Astrocyte of the cerebellum (primary cell): Measurements from ENCODE around the gene MYCN.

Source experiments
- DNase-seq: peaks from one replicate; pipeline ENCODE4 v3.0.0-alpha.2; 2011; ENCODE audit warnings: low read depth
- H3K4me3 ChIP-seq: 2 replicates; pipeline ENCODE4 v1.5.1; 2011; ENCODE audit warnings: mild to moderate bottlenecking, low read depth, low read length, moderate library complexity
- in situ Hi-C: cut with HindIII; loops from 2 replicates; pipeline ENCODE4 v1.10.0; 2017; ENCODE audit warnings: low sequenced_read_pairs
- TF ChIP-seq, protein P1 (sequence below): IDR thresholded peaks from 2 replicates; pipeline ENCODE4 v1.5.1; 2012; ENCODE audit warnings: low read length, low read depth, moderate library complexity, mild to moderate bottlenecking; ENCODE audit errors: missing control alignments

Gene MYCN

DNA sequence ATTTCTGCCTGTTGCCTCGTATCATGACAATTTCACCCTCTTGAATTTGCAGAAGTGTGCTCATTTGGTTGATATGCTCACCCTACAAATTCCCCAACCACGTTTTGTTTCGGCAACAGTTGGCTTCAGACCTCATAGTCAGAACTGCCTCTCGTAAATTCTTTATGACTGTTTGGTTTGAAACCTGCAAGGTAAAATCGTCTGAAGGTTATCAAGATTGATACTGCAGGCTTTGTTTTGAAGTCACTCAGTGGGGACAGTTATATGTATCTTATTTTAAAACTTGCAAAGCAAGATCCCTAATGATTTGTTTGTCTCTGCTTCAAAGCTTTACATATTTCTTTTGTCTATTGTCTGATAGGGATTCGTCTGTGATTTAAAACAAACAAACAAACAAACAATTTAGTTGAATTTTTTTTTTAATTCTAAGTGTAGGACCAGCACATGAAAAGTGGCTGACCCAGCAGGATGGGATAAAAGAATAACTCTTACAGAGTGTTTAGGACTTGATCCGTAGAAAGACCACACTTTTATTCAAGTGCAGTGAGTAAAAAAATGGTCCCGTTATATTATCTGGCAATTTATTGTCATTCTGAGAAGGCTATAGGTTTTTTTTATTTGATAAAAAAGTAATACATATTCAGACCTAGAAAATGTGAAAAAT lies 45.7 kb upstream of the MYCN start:
- TF ChIP-seq, protein P1, sequence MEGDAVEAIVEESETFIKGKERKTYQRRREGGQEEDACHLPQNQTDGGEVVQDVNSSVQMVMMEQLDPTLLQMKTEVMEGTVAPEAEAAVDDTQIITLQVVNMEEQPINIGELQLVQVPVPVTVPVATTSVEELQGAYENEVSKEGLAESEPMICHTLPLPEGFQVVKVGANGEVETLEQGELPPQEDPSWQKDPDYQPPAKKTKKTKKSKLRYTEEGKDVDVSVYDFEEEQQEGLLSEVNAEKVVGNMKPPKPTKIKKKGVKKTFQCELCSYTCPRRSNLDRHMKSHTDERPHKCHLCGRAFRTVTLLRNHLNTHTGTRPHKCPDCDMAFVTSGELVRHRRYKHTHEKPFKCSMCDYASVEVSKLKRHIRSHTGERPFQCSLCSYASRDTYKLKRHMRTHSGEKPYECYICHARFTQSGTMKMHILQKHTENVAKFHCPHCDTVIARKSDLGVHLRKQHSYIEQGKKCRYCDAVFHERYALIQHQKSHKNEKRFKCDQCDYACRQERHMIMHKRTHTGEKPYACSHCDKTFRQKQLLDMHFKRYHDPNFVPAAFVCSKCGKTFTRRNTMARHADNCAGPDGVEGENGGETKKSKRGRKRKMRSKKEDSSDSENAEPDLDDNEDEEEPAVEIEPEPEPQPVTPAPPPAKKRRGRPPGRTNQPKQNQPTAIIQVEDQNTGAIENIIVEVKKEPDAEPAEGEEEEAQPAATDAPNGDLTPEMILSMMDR: no peak
- no peak for DNase-seq
- no peak overlapping the region for H3K4me3 ChIP-seq
- in situ Hi-C loops: no loop called here

DNA sequence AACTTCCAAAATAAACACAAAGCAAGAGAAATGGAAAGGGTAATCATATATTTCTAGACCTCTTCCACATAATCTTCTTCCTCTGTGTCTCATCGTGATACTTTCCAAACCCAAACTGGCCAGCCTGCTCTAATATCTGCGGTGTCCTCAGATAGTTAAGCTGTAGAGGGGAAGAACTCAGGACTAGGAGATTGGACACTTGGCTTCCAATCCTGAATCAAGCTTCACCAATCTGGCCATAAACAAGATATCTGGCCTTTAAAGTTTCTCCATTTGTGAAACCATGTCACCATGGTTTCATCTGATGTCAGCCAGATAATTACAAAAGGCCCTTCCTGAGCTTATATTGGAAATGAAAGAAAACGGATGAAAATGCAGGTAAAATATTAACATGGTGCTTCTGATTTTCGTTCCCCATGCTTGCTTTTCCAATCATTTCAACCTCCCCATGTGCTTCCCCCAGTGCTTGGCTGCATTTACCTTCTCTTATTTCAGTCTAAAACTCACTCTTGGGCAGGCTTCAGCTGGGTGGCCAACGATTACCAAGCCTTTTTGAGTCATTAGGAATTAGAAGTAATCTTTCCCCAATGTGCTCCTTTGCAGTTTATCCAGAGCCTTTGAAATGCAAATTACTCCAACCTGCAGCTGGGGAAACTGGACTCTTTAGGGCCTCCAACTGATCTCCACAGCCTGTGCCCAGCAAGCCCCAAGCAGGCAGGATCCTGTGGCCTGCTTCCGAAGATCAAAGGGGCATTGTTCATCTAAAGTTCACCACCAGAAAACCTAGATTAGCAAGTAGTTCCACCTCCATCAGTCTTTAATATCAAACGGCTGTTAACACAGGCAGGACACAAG lies 44.5 kb upstream of the MYCN start:
- in situ Hi-C loops: no loop called here
- no peak for DNase-seq
- TF ChIP-seq, protein P1: no peak
- no peak overlapping the region for H3K4me3 ChIP-seq

DNA sequence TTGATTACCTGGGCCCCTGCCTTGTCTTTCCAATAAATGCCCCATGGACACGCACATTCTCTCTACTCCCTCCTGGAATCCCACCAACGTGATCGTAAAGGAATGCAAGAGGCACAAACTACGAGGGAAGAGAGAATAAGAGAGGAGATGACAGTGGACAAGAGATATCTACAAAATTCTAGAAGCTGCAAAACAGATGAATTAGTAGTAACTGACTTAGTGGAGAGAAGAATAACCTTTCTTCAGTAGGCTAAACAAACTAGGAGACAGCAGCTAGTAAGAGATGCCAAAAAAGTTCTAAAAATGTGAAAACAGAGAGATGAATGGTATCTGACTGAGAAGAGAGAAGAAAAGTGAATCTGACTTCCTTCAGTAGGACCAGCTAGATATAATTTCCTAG lies 43.5 kb upstream of the MYCN start:
- in situ Hi-C loops: no loop called here
- H3K4me3 ChIP-seq: no peak overlapping the region
- DNase-seq: no peak
- TF ChIP-seq, protein P1: no peak

DNA sequence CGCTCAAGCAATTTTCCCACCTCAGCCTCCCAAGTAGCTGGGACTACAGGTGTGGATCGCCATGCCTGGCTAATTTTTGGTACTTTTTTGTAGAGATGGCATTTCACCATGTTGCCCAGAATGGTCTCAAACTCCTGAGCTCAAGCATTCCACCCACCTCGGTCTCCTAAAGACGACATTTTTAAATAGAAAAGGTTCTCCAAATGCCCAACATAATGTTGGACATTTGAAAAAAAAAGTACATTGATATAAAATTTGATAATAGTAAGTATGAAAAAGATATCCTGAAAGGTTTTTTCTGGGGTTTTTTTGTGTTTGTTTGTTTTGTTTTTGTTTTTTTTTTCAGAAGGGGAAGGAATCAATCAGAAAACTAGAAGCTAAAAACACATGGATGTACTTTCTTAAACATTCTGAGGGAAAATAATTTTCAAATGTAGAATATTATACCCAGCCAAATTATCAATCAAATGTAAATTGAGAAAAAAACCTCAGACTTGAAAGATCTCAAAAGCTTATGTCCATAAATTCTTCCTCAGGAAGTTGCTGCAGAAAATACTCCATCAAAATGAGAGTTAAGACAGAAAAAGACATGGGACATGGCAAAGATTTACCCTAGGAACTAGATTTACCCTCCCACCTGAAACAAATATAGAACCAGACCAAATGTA lies 42.8 kb upstream of the MYCN start:
- DNase-seq: no peak
- TF ChIP-seq, protein P1: no peak
- H3K4me3 ChIP-seq: no peak overlapping the region
- in situ Hi-C loops: no loop called here

DNA sequence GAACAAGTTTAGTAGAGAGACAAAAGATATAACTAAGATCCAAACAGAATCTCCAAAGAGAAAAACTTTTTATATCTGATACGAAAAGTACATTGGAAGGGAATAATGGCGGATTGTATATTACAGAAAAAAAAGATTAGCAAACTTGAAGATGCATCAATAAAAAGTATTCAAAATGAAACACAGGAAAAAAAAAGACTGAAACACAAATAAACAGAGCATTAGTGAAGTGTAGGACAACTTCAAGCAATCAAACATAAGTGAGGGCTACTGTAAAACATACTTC lies 41.1 kb upstream of the MYCN start:
- no peak for DNase-seq
- TF ChIP-seq, protein P1: no peak

DNA sequence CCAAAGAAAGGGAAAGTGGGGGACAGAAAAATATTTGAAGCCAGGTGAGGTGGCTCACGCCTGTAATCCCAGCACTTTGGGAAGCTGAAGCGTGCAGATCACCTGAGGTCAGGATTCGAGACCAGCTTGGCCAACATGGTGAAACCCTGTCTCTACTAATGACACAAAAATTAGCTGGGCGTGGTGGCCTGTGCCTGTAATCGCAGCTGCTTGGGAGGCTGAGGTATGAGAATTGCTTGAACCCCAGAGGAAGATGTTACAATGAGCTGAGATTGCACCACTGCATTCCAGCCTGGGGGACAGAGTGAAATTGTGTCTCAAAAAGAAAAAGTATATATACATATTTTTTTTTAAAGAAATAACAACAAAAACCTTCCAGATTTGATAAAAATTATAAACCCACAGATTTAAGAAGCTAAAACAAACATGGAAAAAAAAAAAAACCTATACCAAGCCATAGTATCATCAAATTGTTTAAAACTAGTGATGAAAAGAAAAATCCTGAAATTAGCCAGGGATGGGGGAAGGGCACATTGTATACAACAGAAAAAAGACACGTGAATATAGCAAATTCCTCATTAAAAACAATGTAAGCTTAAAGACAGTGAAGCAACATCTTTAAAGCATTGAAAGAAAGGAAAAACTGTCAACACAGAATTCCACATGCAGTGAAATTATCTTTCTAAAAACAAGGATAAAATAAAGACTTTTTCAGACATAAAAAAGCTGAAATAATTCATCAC lies 40.4 kb upstream of the MYCN start:
- DNase-seq: no peak
- TF ChIP-seq, protein P1: no peak
- in situ Hi-C loops: no loop called here
- no peak overlapping the region for H3K4me3 ChIP-seq

More for the DNA sequence above, 41.1 kb upstream of the MYCN start:
- in situ Hi-C loops: no loop called here
- no peak overlapping the region for H3K4me3 ChIP-seq
